ENCODE measurements around the gene LINGO3.

The LINGO3 gene

GRCh38 chr19:2327773-2328400, 19.9 kb upstream of the LINGO3 start:
- in situ Hi-C loops (cut with MboI; ENCODE audit: low sequenced_read_pairs) = no loop called here

GRCh38 chr19:2326699-2327360, 18.9 kb upstream of the LINGO3 start:
- in situ Hi-C loops (cut with MboI; ENCODE audit: low sequenced_read_pairs) = no loop called here

GRCh38 chr19:2325281-2326046, 17.5 kb upstream of the LINGO3 start:
- in situ Hi-C loops (cut with MboI; ENCODE audit: low sequenced_read_pairs) = no loop called here

- in situ Hi-C loops (cut with MboI; ENCODE audit: low sequenced_read_pairs) = no loop called here
These were observed 16.4 kb upstream of the LINGO3 start for GRCh38 chr19:2324220-2324948.

- in situ Hi-C loops (cut with MboI; ENCODE audit: low sequenced_read_pairs) = no loop called here
These were observed 15.8 kb upstream of the LINGO3 start for GRCh38 chr19:2323707-2324106.

- in situ Hi-C loops (cut with MboI; ENCODE audit: low sequenced_read_pairs) = no loop called here
These were observed 13.8 kb upstream of the LINGO3 start for GRCh38 chr19:2321565-2322283.

GRCh38 chr19:2320939-2321338, 13.0 kb upstream of the LINGO3 start:
- in situ Hi-C loops (cut with MboI; ENCODE audit: low sequenced_read_pairs) = no loop called here

- in situ Hi-C loops (cut with MboI; ENCODE audit: low sequenced_read_pairs) = no loop called here
These were observed 12.1 kb upstream of the LINGO3 start for GRCh38 chr19:2320049-2320448.

- in situ Hi-C loops (cut with MboI; ENCODE audit: low sequenced_read_pairs) = no loop called here
These were observed 11.6 kb upstream of the LINGO3 start for GRCh38 chr19:2319551-2319950.

GRCh38 chr19:2318923-2319322, 11.0 kb upstream of the LINGO3 start:
- in situ Hi-C loops (cut with MboI; ENCODE audit: low sequenced_read_pairs) = no loop called here

- in situ Hi-C loops (cut with MboI; ENCODE audit: low sequenced_read_pairs) = no loop called here
These were observed 9.8 kb upstream of the LINGO3 start for GRCh38 chr19:2317756-2318155.

- in situ Hi-C loops (cut with MboI; ENCODE audit: low sequenced_read_pairs) = no loop called here
These were observed 9.3 kb upstream of the LINGO3 start for GRCh38 chr19:2317300-2317699.

- in situ Hi-C loops (cut with MboI; ENCODE audit: low sequenced_read_pairs) = no loop called here
These were observed 7.9 kb upstream of the LINGO3 start for GRCh38 chr19:2315818-2316353.

- in situ Hi-C loops (cut with MboI; ENCODE audit: low sequenced_read_pairs) = no loop called here
These were observed 7.3 kb upstream of the LINGO3 start for GRCh38 chr19:2315121-2315817.

GRCh38 chr19:2312820-2313501, 5.0 kb upstream of the LINGO3 start:
- in situ Hi-C loops (cut with MboI; ENCODE audit: low sequenced_read_pairs) = no loop called here

- in situ Hi-C loops (cut with MboI; ENCODE audit: low sequenced_read_pairs) = no loop called here
These were observed 3.1 kb upstream of the LINGO3 start for GRCh38 chr19:2311093-2311492.

- in situ Hi-C loops (cut with MboI; ENCODE audit: low sequenced_read_pairs) = no loop called here
These were observed 1.9 kb upstream of the LINGO3 start for GRCh38 chr19:2309734-2310362.

GRCh38 chr19:2307518-2308012, 389 bp downstream of the LINGO3 start:
- in situ Hi-C loops (cut with MboI; ENCODE audit: low sequenced_read_pairs) = no loop called here

GRCh38 chr19:2306971-2307370, 983 bp downstream of the LINGO3 start:
- in situ Hi-C loops (cut with MboI; ENCODE audit: low sequenced_read_pairs) = no loop called here
